Panc1 (cell line): Measurements from ENCODE around the gene TSPAN5. TPM values are rescaled to one million over a fixed set of nuclear protein-coding genes. Genes with fewer than 3 reads are reported as not detected.

Experiments used
- ATAC-seq: fragments of 200-7000 bp; cut with Tn5 transposase; 2 replicates; pipeline ENCODE4 v1.9.1; 2020; ENCODE audit warnings: mild to moderate bottlenecking, moderate library complexity
- BruUV-seq: library from RNA; stranded (reverse); fragments of 400-500 nt; replicated peaks from 2 replicates; lab custom pipeline; 2021; lab: Mats Ljungman, UMichigan
- CTCF ChIA-PET: fragments of 300-600 bp; sonication (Branson Sonifier 250); formaldehyde crosslinking; loops from one replicate; lab custom pipeline; 2022; ENCODE audit warnings: antibody characterized with exemption; lab: Charles Lee
- POLR2A ChIA-PET: fragments of 300-600 bp; sonication (Branson Sonifier 250); formaldehyde crosslinking; loops from one replicate; lab custom pipeline; 2022; ENCODE audit warnings: antibody characterized with exemption; lab: Charles Lee
- DNase-seq: peaks from one replicate; pipeline ENCODE4 v3.0.0-alpha.2; 2010; ENCODE audit warnings: low read depth, low spot score
- H3K27ac ChIP-seq: 2 replicates; pipeline ENCODE4 v1.5.1; 2011; ENCODE audit warnings: mild to moderate bottlenecking, low read length, inconsistent platforms
- H3K27me3 ChIP-seq: fragments of 200-500 bp; sonication (Bioruptor generic); 2 replicates; pipeline ENCODE4 v1.6.0; 2014; ENCODE audit warnings: low read length, inconsistent platforms; ENCODE audit not compliant: control insufficient read depth, insufficient read depth
- H3K36me3 ChIP-seq: fragments of 200-500 bp; sonication (Bioruptor generic); 2 replicates; pipeline ENCODE4 v1.5.1; 2014; ENCODE audit warnings: inconsistent platforms, mild to moderate bottlenecking, low read length, moderate library complexity; ENCODE audit not compliant: control insufficient read depth, insufficient read depth
- H3K4me1 ChIP-seq: 2 replicates; pipeline ENCODE4 v1.5.1; 2011; ENCODE audit warnings: inconsistent platforms, mild to moderate bottlenecking, low read length, moderate library complexity; ENCODE audit not compliant: control insufficient read depth, insufficient read depth
- H3K4me3 ChIP-seq, 2 experiments: 2 replicates each; pipeline ENCODE4 v1.5.1; 2011 to 2012; ENCODE audit warnings: low read depth in 2 of 2, low read length in 2 of 2, mild to moderate bottlenecking in 2 of 2, inconsistent platforms in 1 of 2, moderate library complexity in 1 of 2
- H3K9me3 ChIP-seq: fragments of 200-500 bp; sonication (Bioruptor generic); 2 replicates; pipeline ENCODE4 v1.5.1; 2014; ENCODE audit warnings: low read depth, mild to moderate bottlenecking, inconsistent platforms, low read length, moderate library complexity; ENCODE audit not compliant: control insufficient read depth, insufficient read depth
- POLR2AphosphoS5 ChIP-seq: IDR thresholded peaks from 2 replicates; pipeline ENCODE4 v1.6.1; 2012; ENCODE audit warnings: mild to moderate bottlenecking, low read depth, low read length, moderate library complexity
- SIN3A ChIP-seq: IDR thresholded peaks from 2 replicates; pipeline ENCODE4 v1.6.1; 2012; ENCODE audit warnings: low read depth, mild to moderate bottlenecking, low read length, moderate library complexity, borderline replicate concordance; ENCODE audit not compliant: insufficient read depth
- TCF7L2 ChIP-seq: IDR thresholded peaks from 2 replicates; pipeline ENCODE4 v1.6.1; 2011; ENCODE audit warnings: mild to moderate bottlenecking, low read depth, low read length, inconsistent platforms
- in situ Hi-C: cut with HindIII; loops from 2 replicates; pipeline ENCODE4 v1.10.0; 2016; ENCODE audit warnings: low sequenced_read_pairs, low pct_unique_long_range_greater_than_20kb
- intact Hi-C: fragments of 100-400 bp; cut with micrococcal nuclease; formaldehyde crosslinking; loops from one replicate; pipeline ENCODE4 v1.10.0; 2022; ENCODE audit not compliant: unreplicated experiment
- total RNA-seq: library from RNA; stranded (reverse); gene quantifications from one replicate; pipeline ENCODE4 v1.2.1, GENCODE V29; 2021; ENCODE audit not compliant: unreplicated experiment
- TF ChIP-seq, protein P1 (sequence below): fragments of 450-650 bp; IDR thresholded peaks from 2 replicates; pipeline ENCODE4 v1.5.1; 2017; ENCODE audit warnings: mild to moderate bottlenecking
- TF ChIP-seq, protein P2 (sequence below), 2 experiments: IDR thresholded peaks; 2 replicates each; pipeline ENCODE4 v1.6.1; 2011 to 2012; ENCODE audit warnings: low read depth in 2 of 2, control low read depth in 1 of 2, low read length in 1 of 2, mild to moderate bottlenecking in 1 of 2, moderate library complexity in 1 of 2; ENCODE audit not compliant: insufficient read depth in 1 of 2

Gene TSPAN5
- total RNA-seq, 1 experiment from 2014 or later: 61.9 TPM

DNA sequence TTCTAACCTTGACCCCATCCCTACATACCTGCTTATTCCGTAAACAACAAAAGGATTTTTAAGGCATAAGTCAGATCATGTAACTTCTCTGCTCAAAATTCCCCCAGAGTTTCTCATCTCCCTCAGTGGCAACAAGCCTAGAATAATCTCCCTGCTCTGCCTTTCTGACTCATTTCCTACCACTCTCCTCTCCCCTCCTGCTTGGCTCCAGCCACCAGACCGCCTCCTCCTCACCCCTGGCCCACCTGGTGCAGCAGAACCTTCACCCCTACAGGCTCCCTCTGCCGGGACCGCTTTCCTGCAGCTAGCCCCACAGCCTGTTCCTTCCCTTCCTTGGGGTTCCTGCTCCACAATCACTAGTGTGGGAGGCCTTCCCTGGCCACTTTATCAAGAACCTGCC, 32.1 kb downstream of the TSPAN5 start:
- peak; percentile 88 for DNase-seq
- peak; percentile 94 for ATAC-seq
- H3K9me3 ChIP-seq: no peaks in the 10 kb centered on the region
- ChIA-PET POLR2A (interaction anchor here (0.6 kb wide), 1 partner anchor 11 kb away, joined by 5 read pairs; no protein-coding TSS in a partner anchor), CTCF (no interaction called here)
- H3K27ac ChIP-seq: peak overlapping the region; percentile 82
- intact Hi-C loops (no loop called here), in situ Hi-C loops (no loop called here)
- TF ChIP-seq POLR2AphosphoS5: no peak; the same call in 1 of the 2 replicates
- TF ChIP-seq, protein P1, sequence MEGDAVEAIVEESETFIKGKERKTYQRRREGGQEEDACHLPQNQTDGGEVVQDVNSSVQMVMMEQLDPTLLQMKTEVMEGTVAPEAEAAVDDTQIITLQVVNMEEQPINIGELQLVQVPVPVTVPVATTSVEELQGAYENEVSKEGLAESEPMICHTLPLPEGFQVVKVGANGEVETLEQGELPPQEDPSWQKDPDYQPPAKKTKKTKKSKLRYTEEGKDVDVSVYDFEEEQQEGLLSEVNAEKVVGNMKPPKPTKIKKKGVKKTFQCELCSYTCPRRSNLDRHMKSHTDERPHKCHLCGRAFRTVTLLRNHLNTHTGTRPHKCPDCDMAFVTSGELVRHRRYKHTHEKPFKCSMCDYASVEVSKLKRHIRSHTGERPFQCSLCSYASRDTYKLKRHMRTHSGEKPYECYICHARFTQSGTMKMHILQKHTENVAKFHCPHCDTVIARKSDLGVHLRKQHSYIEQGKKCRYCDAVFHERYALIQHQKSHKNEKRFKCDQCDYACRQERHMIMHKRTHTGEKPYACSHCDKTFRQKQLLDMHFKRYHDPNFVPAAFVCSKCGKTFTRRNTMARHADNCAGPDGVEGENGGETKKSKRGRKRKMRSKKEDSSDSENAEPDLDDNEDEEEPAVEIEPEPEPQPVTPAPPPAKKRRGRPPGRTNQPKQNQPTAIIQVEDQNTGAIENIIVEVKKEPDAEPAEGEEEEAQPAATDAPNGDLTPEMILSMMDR: peak; percentile 22
- TF ChIP-seq, protein P2, sequence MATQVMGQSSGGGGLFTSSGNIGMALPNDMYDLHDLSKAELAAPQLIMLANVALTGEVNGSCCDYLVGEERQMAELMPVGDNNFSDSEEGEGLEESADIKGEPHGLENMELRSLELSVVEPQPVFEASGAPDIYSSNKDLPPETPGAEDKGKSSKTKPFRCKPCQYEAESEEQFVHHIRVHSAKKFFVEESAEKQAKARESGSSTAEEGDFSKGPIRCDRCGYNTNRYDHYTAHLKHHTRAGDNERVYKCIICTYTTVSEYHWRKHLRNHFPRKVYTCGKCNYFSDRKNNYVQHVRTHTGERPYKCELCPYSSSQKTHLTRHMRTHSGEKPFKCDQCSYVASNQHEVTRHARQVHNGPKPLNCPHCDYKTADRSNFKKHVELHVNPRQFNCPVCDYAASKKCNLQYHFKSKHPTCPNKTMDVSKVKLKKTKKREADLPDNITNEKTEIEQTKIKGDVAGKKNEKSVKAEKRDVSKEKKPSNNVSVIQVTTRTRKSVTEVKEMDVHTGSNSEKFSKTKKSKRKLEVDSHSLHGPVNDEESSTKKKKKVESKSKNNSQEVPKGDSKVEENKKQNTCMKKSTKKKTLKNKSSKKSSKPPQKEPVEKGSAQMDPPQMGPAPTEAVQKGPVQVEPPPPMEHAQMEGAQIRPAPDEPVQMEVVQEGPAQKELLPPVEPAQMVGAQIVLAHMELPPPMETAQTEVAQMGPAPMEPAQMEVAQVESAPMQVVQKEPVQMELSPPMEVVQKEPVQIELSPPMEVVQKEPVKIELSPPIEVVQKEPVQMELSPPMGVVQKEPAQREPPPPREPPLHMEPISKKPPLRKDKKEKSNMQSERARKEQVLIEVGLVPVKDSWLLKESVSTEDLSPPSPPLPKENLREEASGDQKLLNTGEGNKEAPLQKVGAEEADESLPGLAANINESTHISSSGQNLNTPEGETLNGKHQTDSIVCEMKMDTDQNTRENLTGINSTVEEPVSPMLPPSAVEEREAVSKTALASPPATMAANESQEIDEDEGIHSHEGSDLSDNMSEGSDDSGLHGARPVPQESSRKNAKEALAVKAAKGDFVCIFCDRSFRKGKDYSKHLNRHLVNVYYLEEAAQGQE (IDR thresholded peaks at IDR 0.05; ENCODE audit: insufficient read depth in 1 of 2, low read depth in 2 of 2, low read length in 1 of 2): no peak
- 0 out of 2 replicates have a peak, but pooled peaks have one; percentile 63 for TF ChIP-seq TCF7L2
- H3K27me3 ChIP-seq: no peaks in the 10 kb centered on the region
- H3K4me3 ChIP-seq: peak overlapping the region in 1 of 2 experiments; percentile 23; a peak in 2 of 4 replicates
- peaks cover 76% of the 10 kb centered on the region for H3K4me1 ChIP-seq
- H3K36me3 ChIP-seq: no peaks in the 10 kb centered on the region
- no TSS peak for BruUV-seq

DNA sequence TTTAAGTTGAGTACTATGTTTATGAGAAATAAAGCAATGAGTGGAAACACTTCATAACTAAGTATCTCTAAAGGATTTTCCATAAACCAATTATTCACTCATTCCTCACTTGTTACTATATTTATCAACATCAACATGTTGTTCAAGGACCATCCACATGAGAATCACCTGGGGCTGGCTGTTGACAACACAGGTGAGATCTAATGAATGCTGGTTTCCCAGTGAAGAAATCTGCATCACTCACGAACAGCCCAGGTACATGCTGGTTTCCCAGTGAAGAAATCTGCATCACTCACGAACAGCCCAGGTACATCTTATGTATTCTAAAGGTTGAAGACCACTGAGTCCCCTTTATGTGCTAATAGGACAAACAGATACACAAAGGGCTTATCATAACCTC, 32.5 kb downstream of the TSPAN5 start:
- in situ Hi-C loops (no loop called here), intact Hi-C loops (no loop called here)
- TF ChIP-seq, protein P1: no peak
- TF ChIP-seq SIN3A: no peak
- TF ChIP-seq, protein P2 (IDR thresholded peaks at IDR 0.05; ENCODE audit: insufficient read depth in 1 of 2, low read depth in 2 of 2, low read length in 1 of 2): no peak
- no peak for TF ChIP-seq TCF7L2
- no peak for TF ChIP-seq POLR2AphosphoS5
- DNase-seq (no peak), ATAC-seq (peak; percentile 22)
- no peaks in the 10 kb centered on the region for H3K36me3 ChIP-seq
- no peaks in the 10 kb centered on the region for H3K27me3 ChIP-seq
- ChIA-PET POLR2A (no interaction called here), CTCF (no interaction called here)
- peak overlapping the region; percentile 66 for H3K27ac ChIP-seq
- H3K4me1 ChIP-seq: peaks cover 71% of the 10 kb centered on the region
- H3K9me3 ChIP-seq: no peaks in the 10 kb centered on the region
- H3K4me3 ChIP-seq: peak overlapping the region in 1 of 2 experiments; percentile 23; a peak in 1 of 4 replicates
- no TSS peak for BruUV-seq
